HG03066 (cell line): ENCODE measurements around the gene ZDHHC1.

Experiments
- ATAC-seq: cut with Tn5 transposase; IDR thresholded peaks from one replicate; pipeline ENCODE4 v1.9.1; 2021; ENCODE audit warnings: low read depth; ENCODE audit not compliant: unreplicated experiment

Gene ZDHHC1

DNA sequence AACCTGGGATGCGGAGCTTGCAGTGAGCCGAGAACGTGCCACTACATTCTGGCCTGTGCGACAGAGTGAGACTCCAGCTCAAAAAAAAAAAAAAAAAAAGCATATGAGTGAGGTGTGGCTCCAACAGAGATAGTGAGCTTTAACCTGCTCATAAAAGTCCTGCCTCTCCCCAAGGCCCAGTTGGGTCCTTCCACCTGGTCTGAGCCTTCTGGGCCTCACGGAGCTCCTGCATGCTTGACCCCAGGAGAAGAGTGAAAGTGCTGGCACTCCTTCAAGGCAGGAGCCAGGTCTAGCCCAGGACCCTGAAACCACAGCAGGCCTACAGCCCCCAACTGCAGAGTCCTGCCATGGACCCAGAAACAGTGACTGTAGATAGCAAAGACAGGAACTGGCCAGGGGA is 32.3 kb upstream of the ZDHHC1 start:
- no peak for ATAC-seq

DNA sequence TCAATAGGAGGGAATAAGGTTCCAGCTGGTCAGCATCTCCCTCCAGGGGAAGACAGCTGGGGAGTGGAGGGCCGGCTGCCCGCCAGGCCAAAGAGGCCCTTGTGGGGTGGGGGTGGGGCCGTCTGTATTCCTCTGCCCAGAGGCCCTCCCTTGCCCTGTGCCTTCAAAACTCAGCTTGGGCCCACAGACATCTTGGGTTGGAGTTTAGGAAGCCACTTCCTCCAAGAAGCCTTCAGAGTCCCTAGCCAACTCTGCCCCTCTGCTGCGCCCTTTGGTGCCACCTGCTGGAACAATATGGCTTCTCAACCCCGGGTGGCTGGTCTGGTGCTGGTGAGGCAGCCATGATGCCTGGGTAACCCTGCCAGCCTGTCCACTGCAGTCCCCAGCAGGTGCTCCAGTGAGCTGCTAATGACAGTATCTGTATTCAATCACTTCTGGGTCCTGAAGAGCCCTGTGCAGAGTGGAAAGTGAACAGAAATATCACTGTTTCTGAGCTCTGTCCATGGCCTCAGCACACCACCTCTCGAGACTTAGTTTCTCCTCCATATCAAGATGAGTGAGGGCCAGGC is 31.3 kb upstream of the ZDHHC1 start:
- no peak for ATAC-seq

DNA sequence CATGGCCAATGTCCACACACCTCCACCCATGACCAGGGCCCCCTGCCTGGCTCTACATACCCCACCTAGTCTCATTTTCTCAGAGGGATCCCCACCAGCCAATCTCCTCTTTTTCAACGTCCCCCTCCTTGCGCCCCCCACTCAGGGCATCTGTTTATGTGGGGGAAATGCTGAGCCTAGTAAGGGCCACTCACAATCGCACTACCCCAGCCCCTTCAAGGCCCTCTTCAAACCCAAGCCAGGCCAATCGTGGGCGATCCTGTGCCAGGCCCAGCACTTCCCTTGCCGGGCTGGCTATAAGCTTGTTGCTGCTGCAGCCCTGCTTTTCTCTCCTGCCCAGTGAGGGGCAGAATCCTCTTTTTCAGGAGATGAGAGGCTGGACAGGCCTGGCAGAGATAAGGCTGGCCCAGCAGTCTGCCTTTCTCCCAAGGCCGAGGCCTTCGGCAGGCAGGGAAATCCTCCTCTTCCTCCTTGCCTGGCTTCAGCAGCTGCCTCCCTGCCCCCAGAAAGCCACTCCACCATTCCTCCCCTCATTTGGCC is 30.8 kb upstream of the ZDHHC1 start:
- ATAC-seq: no peak

DNA sequence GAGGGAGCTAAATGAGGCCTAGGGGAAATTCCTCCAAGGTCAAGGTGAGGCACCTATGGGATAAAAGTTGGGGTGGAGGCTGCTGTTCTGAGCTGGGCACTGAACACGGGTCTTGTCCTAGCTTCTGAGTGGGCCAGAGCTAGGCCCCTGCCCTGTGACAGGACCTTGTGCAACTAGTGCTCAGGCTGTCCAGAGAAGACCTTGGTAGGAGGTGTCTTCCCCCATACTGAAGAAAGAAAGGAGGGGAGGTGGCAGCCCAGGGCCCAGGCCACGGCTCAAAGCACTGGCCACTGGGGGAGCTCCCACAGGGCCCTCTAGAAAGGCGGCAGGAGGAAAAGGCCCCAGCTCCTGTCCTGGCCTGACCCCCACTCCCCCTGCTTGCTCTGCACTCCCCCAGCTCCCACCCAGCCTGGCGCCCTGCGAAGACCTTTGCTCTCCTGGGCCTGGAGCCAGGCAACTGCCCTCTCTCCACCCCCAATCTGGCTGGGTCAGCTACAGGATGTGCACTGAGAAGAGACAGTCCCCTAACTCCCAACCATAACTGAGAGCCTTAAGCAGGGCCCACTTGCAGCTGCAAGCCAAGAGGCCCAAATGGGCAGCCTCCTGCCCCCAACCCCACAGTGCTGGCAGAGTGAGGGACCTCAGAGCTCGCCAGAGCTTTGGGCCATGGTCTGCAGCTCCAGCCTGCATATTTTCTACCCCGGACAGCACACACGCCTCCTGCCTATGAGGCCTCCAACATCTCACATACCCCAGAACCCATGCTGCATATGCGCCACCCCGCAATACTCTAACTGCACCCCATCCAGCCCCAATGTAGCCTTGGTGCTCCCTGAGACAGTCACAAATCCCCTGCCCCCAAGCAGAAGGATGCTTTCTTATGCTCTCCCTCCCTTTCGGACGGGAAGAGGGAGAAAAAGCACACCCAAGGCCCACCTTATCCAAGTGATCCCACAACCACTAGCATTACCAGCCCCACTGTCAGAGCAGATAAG is 29.9 kb upstream of the ZDHHC1 start:
- no peak for ATAC-seq

DNA sequence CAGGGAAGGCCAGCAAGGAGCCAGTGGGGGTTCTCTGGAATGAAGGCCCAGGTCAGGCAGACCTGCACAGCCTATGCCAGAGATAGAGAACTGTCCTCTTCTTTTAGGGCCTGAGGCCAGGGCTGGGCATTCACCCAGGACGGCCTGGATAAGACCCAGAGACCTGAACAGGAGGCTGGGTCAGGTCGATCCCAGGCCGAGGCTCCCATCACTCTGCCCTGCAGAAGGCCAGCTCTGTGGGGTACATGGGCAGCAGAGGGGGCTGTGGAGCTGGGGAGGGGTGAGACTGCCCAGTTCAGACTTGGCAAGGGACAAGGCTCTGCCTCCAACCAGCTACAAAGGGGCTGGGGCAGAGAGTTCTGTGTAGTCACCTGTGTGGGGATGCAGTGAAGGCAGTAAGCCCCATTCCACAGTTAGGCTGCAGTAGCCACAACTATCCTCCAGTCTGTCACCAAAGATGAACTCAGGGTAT is 29.2 kb upstream of the ZDHHC1 start:
- ATAC-seq: no peak

DNA sequence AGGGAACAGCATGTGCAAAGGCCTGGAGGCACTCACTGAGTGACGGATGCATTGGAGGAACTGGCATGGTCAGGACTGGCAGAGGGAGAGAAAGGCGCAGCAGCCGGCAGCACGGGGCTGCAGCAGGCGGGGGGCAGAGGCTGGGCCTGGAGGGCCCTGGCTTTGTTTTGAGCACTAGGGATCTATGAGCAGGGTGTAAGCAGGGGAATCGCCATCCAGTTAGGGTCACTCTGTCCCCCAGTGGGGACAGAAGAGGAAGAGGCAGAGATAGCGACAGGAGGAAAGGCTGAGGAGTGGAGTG is 28.8 kb upstream of the ZDHHC1 start:
- ATAC-seq: no peak

DNA sequence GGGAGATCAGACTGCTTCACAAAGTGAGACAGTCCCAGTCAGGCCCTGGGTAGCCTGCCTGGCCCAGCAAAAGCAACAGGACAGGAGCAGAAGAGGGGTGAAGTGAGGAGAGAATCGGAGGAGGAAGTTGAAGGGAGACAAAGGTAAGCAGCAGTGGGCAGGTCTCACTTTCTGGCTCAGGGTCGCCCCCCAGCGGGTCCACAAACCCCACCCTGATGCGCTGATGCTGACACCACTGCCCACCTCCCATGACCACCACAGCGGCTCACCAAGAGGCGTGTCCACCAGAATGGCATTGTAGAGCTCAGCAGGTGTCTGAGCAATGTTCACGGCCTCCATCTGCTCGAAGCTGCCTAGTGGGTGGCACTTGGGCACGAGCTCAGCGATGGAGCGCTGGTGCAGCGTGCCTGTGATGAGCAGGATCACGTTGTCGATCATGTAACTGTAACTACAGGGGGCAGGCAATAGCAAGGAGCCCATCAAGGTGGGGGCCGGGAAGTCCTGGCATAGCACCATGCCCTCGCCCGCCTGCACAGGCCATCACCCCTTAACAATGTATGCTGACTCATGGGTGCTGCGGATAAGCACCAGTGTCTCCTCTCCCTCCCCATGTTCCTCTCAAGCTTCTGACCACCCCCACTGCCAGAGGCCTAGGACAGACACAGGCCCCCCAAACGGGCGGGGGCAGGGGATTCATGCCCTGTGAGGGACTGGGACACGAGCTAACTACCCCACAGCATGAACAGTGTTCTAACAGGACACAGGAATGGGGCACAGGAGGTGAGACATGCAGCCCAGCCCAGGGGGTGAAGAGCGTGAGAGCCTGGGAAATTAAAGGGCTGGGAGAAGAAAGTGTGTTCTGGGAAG is 28.2 kb upstream of the ZDHHC1 start:
- ATAC-seq: no peak

DNA sequence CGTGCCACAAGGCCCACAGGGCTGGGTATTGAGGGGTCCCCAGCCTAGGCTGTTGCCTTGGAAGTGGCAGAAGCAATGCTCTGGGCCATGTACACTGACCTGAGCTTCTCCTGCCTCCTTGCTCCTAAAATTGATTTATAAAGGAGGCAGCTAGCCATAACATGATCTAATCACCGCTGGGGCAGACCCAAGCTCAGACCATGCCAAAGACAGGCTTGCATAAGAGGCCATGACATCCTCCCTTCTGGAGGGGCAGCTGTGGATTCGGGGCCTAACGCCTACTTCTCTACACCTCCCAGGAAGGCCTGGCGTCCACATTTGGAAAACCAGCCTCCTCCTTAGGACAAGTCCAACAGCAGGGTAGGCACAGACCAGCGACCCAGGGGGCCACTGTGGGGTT is 27.0 kb upstream of the ZDHHC1 start:
- ATAC-seq: no peak

DNA sequence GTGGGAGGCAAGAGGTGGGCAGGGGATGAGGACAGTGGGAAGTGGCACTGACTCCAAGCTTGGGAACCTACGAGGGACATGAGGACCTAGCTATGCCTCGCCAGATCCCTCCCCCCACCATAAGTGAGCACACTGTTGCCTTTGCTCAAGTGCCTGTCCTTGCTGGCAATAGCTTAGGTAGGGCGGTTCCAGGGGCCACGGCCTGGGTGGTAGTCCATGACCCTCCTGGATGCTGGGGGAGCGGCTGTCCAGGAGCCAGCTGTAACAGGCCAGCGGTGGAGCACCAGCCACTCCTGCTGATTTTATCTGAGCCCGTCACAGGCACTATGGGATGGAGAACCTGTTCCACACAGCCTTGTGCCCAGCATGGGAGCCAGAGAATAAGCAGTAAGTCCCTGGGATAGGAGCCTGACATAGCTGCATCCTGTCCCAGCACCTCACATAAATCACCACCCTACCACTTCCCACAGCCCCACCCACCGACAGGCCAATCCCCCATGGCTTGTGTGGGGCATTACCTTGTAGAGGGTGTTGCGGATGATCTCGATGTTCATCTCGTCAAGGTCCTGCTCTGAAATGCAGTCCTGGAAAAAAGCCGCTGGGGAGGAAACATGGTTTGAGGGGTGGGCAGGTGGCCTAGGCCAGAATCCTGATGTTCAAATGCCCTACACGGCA is 26.4 kb upstream of the ZDHHC1 start:
- ATAC-seq: no peak

DNA sequence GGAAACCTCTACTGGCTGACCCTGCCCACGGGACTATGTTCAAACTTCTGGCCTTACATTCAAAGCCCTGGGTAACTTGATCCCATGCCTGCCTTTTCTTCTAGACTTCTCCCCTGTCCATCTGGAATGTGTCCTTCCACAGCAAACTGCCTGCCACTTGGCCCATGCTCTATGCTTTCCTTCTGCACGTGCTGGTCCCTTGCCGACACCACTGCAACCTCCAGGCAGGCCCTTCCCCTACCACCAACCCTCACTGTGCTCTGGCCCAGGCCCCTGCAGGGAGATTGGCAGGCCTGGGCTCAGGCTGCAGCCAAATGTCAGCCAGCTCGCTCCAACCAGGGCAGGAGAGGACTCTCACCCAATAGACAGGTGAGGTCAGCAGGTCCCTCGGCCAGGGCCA is 25.6 kb upstream of the ZDHHC1 start:
- ATAC-seq: no peak

DNA sequence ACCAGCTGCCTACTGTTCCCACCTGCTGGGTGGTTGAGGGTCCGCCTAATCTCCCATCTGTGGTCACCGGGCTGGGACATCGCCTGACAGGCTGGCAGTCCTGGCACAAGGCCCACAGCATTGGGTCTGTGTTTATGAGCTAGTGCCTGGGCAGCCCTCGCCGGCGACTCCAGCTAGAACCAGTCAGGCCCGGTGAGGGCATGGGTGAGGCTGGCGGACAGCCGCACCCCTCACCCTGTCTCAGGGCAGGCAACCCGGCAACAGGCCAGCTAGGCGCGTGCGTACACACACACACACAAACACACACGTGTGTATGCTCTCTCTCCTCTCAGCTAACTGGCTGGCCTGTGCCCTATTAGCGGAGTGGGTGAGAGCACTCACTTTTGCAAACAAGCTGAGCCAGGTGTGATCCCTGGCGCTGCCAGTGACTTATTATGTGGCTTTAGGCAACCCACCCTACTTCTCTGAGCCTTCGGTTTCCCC is 25.0 kb upstream of the ZDHHC1 start:
- ATAC-seq: no peak

DNA sequence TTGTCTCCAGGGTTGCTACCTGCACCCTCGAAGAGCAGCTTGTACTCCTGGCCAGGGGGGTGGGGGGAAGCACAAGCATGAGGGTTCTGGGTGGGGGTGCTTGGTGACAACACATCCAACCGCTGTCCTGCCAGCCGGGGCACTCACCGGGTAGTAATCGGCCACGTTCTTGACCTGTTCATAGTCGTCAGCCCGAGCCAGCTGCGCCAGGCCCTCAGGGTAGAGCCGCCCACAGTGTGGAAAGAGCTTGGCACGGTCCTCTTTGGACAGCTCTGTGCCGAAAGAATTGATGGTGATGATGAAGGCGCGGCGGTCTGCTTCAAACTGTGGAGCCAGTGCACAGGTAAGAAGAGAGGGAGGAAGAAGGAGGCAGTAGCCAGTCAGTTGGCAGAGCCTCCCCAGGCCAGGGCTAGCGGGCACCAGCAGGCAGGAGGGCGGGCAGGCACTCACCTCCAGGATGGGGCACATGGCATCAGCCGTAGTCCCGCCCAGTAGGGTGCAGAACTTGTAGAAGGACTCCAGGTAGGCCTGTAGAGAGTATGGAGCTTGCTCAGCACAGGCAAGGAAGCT is 22.6 kb upstream of the ZDHHC1 start:
- no peak for ATAC-seq

DNA sequence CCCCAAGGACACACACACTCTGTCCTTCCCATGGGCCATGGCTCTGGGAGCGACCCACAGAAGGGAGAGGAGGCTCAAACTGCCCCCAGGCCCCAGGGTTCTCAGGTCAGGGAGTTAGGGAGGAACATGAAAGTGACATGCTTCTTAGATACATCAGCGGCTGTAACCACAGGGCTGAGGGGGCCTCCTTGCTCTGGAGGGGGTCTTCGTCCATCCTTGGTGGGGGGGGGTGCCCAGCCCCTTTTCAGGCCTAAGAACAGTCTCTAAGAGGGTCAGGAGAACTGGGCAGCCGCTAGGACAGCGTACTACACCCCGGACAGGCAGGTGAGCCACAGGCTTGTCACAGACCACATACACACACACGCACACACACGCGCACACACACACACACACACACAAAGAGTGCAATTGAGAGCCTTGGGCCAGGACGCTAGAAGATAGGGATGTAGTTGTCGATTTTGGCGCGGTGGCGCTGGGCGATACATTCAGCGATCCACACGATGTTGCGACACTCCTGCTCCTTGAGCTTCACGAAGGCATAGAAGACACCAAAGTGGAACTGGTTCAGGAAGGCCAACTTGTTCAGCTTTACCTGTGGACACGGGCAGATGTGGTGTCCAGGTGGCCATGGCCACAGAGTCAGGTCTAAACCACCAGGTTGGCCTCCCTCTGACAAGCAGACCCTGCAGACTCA is 22.0 kb upstream of the ZDHHC1 start:
- ATAC-seq: no peak

DNA sequence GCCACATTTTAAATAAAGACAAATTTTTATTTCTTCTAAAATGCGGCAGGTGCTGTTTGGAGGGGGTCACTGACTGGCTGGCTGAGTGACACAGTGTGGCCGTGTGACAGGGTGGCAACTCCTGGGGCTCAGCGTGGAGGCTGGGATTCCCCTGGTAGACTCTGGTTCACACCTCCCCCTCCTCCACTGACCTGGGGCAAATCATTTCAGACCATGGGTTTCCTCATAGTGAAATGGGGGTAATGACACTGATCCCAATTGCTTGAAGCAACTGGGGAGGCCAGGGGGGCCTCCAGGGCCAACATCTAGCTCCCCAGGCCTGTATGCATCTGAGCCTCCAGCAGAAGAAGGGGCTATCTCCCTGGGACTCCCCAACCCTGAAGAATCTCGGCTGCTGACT is 21.2 kb upstream of the ZDHHC1 start:
- no peak for ATAC-seq

DNA sequence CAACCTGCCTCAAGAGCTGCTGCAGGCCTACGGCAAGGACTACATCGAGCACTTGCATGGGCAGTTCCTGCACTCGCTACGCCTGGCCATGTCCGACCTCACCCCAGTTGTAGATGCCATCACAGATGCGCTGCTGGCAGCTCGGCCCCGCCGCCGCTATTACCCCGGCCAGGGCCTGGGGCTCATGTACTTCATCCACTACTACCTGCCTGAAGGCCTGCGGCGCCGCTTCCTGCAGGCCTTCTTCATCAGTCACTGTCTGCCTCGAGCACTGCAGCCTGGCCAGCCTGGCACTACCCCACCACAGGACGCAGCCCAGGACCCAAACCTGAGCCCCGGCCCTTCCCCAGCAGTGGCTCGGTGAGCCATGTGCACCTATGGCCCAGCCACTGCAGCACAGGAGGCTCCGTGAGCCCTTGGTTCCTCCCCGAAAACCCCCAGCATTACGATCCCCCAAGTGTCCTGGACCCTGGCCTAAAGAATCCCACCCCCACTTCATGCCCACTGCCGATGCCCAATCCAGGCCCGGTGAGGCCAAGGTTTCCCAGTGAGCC is 20.4 kb upstream of the ZDHHC1 start:
- no peak for ATAC-seq

DNA sequence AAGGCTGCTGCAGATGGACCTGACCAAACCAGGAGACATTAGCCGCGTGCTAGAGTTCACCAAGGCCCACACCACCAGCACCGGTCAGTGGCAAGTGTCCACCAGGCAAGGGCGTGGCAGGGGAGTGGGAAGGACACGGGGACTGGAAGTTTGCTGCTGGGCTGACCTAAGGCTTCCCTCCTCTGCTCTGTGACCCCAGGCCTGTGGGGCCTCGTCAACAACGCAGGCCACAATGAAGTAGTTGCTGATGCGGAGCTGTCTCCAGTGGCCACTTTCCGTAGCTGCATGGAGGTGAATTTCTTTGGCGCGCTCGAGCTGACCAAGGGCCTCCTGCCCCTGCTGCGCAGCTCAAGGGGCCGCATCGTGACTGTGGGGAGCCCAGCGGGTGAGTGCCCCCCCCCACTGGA is 19.5 kb upstream of the ZDHHC1 start:
- no peak for ATAC-seq

DNA sequence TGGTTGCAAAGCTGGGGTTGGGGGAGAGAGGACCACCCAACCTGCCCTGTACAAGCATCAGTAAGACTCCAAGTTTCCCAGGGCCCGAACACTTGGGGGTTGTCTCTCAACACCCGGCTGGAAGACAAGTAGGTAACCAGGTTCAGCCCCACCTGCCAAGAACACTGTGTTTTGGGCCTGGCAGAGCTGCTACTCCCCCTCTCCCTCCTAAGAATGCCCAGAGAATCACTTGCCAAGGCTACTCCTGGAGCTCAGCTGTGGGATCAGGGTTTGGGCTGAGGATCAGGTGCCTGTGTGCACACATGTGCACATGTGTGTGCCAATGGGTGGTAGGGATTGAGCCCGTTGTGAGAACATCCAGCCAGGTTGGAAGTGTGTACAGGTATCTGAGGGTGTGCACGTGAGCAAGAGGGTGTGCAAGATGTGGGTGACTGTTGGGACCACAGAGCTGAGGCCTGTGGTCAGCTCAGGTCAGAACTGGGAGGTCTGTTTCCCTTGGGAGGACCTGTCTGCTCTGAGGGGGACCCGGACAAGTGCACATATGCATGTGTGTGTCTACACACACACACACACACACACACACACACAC is 16.9 kb upstream of the ZDHHC1 start:
- ATAC-seq: no peak

DNA sequence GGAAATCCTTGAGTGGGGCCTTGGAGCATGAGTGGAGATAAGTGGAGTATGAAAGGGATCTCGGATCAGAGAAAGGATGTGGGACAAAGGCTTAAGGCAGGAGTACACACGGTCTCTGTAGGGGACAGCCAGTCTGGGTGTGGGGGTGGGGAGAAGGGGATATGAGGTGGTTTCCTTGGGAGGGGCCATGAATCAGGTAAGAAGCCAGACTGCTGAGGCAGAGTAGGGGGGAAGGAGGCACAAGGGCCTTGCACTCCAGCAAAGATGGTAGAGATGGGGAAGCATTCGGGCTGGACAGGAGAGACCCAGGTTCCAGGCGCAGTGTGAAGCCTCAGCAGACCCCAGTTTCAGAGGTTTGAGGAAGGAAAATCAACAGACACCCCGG is 16.2 kb upstream of the ZDHHC1 start:
- no peak for ATAC-seq
